Lower lobe of right lung (tissue), 2 donors: ENCODE measurements around the gene SARS2. TPM values are rescaled to one million over a fixed set of nuclear protein-coding genes. Genes with fewer than 3 reads are reported as not detected.

ENCODE experiments used
- ATAC-seq, 2 donors: fragments of 200-7000 bp; cut with Tn5 transposase; one replicate each; pipeline ENCODE4 v1.9.1; 2020 to 2022; ENCODE audit warnings: mild to moderate bottlenecking in 2 of 2, moderate library complexity in 2 of 2
- DNase-seq: peaks from one replicate; pipeline ENCODE4 v3.0.0-alpha.2; 2020
- H3K27ac ChIP-seq: fragments of 200-600 bp; one replicate; pipeline ENCODE4 v1.8.0; 2022
- H3K27me3 ChIP-seq: fragments of 200-600 bp; one replicate; pipeline ENCODE4 v1.8.0; 2022; ENCODE audit warnings: low read depth
- H3K36me3 ChIP-seq: fragments of 200-600 bp; one replicate; pipeline ENCODE4 v1.8.0; 2022; ENCODE audit warnings: mild to moderate bottlenecking
- H3K4me1 ChIP-seq: fragments of 200-600 bp; one replicate; pipeline ENCODE4 v1.8.0; 2022
- H3K4me3 ChIP-seq: fragments of 200-600 bp; one replicate; pipeline ENCODE4 v1.8.0; 2022; ENCODE audit warnings: mild to moderate bottlenecking
- H3K9me3 ChIP-seq: fragments of 200-600 bp; one replicate; pipeline ENCODE4 v1.8.0; 2022
- CTCF ChIP-seq: fragments of 200-600 bp; IDR thresholded peaks from one replicate; pipeline ENCODE4 v1.8.0; 2022; ENCODE audit warnings: antibody characterized with exemption, mild to moderate bottlenecking
- intact Hi-C: fragments of 100-400 bp; cut with DNase I; formaldehyde crosslinking; loops from one replicate; pipeline ENCODE4 v1.11.0; 2022
- long read RNA-seq: library from polyadenylated mRNA; unstranded; transcript quantifications from one replicate; pipeline ENCODE4 v2.0.0, GENCODE V29; 2021
- total RNA-seq: library from RNA; stranded (reverse); fragmentation: NEBNext Ultra II Directional; extraction: Animal tissue kit (Norgen Biotek cat#: 25700); gene quantifications from one replicate; pipeline ENCODE4 v1.2.1, GENCODE V29; 2021
- donor health status: DM: no; HTN: yes; CAD: no; lungs with severe emphysema.

SARS2 gene
- 21.0 TPM for total RNA-seq
- long read RNA-seq, transcript SARS2-201 (16 exons, 2,057 nt), result major isoform, 13 of 20 reads
- long read RNA-seq, partial matches to known transcripts, result 1 of 20 reads
- long read RNA-seq, other reads (novel, unspliced or antisense), result 5 of 20 reads

DNA sequence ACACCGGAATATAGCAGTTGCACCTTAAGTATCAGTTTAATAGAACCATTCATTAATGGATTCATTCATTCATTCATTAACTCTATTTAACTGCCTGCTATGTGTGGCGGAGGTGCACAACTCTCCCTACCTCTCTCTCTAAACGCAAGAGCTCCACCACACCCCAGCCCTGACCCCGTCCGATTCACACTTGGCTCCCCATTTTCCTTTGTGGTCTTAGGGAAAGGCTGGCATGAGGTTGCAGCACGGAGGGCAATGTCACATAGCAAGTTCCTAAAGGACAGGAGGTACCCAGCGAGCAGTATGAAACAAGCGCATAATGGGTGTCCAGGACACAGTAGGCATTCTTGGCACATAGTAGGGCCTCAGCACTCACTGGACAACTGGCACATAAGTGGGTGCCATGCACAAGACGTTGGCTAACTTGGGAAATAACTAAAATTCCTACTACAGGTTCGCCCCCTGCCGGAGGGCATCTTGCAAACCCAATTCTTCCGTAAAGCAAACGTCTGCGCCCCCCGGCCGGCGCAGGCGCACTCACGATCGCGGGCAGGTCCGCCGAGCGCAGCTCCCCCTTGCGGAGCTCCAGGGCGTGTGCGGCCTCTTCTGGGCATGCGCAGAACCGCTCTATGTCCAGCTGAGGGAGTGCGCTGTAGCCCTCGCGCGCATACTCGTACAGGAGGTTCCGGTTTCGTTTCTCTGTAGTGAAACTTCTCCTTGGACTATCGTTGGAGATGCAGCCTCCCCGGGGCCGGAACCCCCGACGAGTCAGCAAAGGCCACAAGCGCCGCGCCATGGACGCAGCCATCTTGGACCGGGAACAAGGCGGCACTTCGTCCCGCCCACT lies at the start of gene SARS2:
SARS2 (minus strand) TSS at position 835 of the 847 bp plus-strand sequence; CDS start at position 808, 27 bp downstream.
- Histone ChIP-seq H3K36me3 (peaks cover 32% of the 10 kb centered on the region), H3K4me1 (peaks cover 30% of the 10 kb centered on the region), H3K9me3 (no peaks in the 10 kb centered on the region), H3K27me3 (no peaks in the 10 kb centered on the region), H3K4me3 (peak within 1 kb of the TSS; percentile 89), H3K27ac (peak within 1 kb of the TSS; percentile 92)
- TF ChIP-seq CTCF, result peak; percentile 100
- peak; percentile 95 for DNase-seq
- ATAC-seq, result peak; percentile 95 to 96
- intact Hi-C loops, result no loop called here

DNA sequence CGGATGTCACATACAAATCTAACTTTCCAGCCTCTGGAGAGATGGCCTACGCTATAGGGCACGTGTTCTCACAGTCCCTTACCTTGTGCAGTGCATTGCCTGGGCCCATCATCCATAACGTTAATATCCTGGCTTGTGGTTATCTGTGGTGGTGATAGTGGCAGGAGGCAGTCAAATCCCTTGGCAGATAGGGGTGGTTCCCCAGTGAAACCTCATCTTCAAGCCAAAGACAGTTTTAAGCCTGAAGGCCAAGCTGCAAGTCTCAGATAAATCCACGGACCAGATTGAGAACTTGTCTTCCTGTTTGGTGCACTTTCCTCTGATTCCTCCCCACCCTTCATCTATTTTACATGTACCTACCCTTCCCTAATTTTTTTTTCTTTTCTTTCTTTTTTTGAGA lies 49.2 kb upstream of the SARS2 start:
- TF ChIP-seq CTCF, result no peak
- ATAC-seq (no peak), DNase-seq (no peak)
- Histone ChIP-seq H3K4me3 (no peak overlapping the region), H3K27ac (no peak overlapping the region), H3K9me3 (no peaks in the 10 kb centered on the region), H3K27me3 (peaks cover 15% of the 10 kb centered on the region), H3K36me3 (no peaks in the 10 kb centered on the region), H3K4me1 (peaks cover 18% of the 10 kb centered on the region)
- intact Hi-C loops, result no loop called here

DNA sequence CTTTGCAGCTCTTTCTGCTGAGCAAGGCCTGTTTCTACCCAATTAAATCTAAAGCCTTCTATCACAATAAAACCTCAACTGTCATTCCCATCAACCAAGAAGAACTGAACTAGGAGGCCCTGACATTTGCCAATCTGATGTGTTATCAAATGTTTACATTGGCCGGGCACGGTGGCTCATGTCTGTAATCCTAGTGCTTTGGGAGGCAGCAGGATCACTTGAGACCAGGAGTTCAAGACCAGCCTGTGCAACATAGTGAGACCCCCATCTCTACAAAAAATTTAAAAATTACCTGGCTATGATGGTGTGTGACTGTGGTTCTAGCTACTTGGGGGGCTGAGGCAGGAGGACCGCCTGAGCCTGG lies 47.7 kb upstream of the SARS2 start:
- H3K4me3 ChIP-seq, result no peak overlapping the region
- no peak overlapping the region for H3K27ac ChIP-seq
- no peak for TF ChIP-seq CTCF
- peaks cover 15% of the 10 kb centered on the region for H3K27me3 ChIP-seq
- no peak for ATAC-seq
- no peak for DNase-seq
- no peaks in the 10 kb centered on the region for H3K9me3 ChIP-seq
- H3K36me3 ChIP-seq, result no peaks in the 10 kb centered on the region
- peaks cover 18% of the 10 kb centered on the region for H3K4me1 ChIP-seq
- intact Hi-C loops, result no loop called here

- TF ChIP-seq CTCF, result no peak
- H3K4me3 ChIP-seq, result no peak overlapping the region
- DNase-seq, result no peak
- intact Hi-C loops, result no loop called here
- peaks cover 18% of the 10 kb centered on the region for H3K4me1 ChIP-seq
- no peak overlapping the region for H3K27ac ChIP-seq
- H3K36me3 ChIP-seq, result no peaks in the 10 kb centered on the region
- ATAC-seq, result no peak
- H3K9me3 ChIP-seq, result no peaks in the 10 kb centered on the region
- H3K27me3 ChIP-seq, result peaks cover 15% of the 10 kb centered on the region
These were observed 47.1 kb upstream of the SARS2 start for GRCh38 chr19:38977445-38978325.

DNA sequence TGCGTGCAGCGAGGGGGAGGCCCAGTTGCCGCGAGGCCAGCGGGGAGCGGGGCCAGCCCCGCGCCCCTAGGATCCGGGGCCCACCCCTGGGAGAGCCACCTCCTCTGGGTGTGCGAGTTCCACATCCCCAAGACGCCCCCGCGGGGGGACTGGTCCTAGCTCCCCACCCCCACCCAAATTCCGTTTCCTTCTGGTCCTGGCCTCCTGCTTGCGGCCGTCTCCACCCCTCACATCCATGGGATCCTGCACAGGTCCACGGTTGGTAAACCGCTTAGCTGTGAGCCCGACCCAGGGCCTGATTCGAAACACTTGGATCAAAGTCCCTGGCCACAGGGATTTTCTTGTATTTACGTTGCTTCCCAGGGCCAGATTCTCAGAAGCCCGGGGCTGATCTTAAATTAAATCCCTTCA lies 45.3 kb upstream of the SARS2 start:
- H3K27me3 ChIP-seq, result peaks cover 15% of the 10 kb centered on the region
- no peak for TF ChIP-seq CTCF
- no peaks in the 10 kb centered on the region for H3K9me3 ChIP-seq
- H3K4me3 ChIP-seq, result peak overlapping the region; percentile 68
- intact Hi-C loops, result no loop called here
- peaks cover 18% of the 10 kb centered on the region for H3K4me1 ChIP-seq
- ATAC-seq (peak in 1 of 2 donors; percentile 40), DNase-seq (no peak)
- H3K36me3 ChIP-seq, result no peaks in the 10 kb centered on the region
- H3K27ac ChIP-seq, result peak overlapping the region; percentile 77
